IPS-18a (cell line): ENCODE measurements around the gene DISP3.

Experiments
- H3K27ac ChIP-seq: one replicate; pipeline ENCODE4 v1.5.1; 2013; ENCODE audit warnings: low read length
- H3K27me3 ChIP-seq: one replicate; pipeline ENCODE4 v1.6.1; 2013; ENCODE audit warnings: mild to moderate bottlenecking, low read length; ENCODE audit not compliant: control insufficient read depth, insufficient read depth
- H3K36me3 ChIP-seq: one replicate; pipeline ENCODE4 v1.6.1; 2013; ENCODE audit warnings: low read depth, low read length; ENCODE audit not compliant: control insufficient read depth
- H3K4me1 ChIP-seq: one replicate; pipeline ENCODE4 v1.6.1; 2013; ENCODE audit warnings: low read depth, low read length; ENCODE audit not compliant: control insufficient read depth
- H3K4me3 ChIP-seq: one replicate; pipeline ENCODE4 v1.5.1; 2013; ENCODE audit warnings: low read length
- H3K9ac ChIP-seq: one replicate; pipeline ENCODE4 v1.6.1; 2013; ENCODE audit warnings: mild to moderate bottlenecking, low read length, moderate library complexity
- H3K9me3 ChIP-seq: one replicate; pipeline ENCODE4 v1.6.1; 2013; ENCODE audit warnings: low read depth, low read length; ENCODE audit not compliant: control insufficient read depth

DISP3 gene

GRCh38 chr1:11443961-11444658 lies 34.8 kb upstream of the DISP3 start:
- no peaks in the 10 kb centered on the region for H3K27me3 ChIP-seq
- H3K4me3 ChIP-seq, result no peak overlapping the region
- H3K9me3 ChIP-seq, result no peaks in the 10 kb centered on the region
- no peak overlapping the region for H3K27ac ChIP-seq
- H3K9ac ChIP-seq, result no peak overlapping the region
- no peaks in the 10 kb centered on the region for H3K36me3 ChIP-seq
- no peaks in the 10 kb centered on the region for H3K4me1 ChIP-seq

- no peaks in the 10 kb centered on the region for H3K36me3 ChIP-seq
- no peak overlapping the region for H3K27ac ChIP-seq
- no peak overlapping the region for H3K9ac ChIP-seq
- H3K4me3 ChIP-seq, result no peak overlapping the region
- H3K27me3 ChIP-seq, result no peaks in the 10 kb centered on the region
- H3K4me1 ChIP-seq, result no peaks in the 10 kb centered on the region
- no peaks in the 10 kb centered on the region for H3K9me3 ChIP-seq
Observed at GRCh38 chr1:11444907-11445306, 34.0 kb upstream of the DISP3 start.

GRCh38 chr1:11447903-11448302 lies 31.1 kb upstream of the DISP3 start:
- Histone ChIP-seq H3K9me3 (no peaks in the 10 kb centered on the region), H3K27ac (no peak overlapping the region), H3K4me1 (no peaks in the 10 kb centered on the region), H3K4me3 (no peak overlapping the region), H3K36me3 (no peaks in the 10 kb centered on the region), H3K9ac (no peak overlapping the region), H3K27me3 (no peaks in the 10 kb centered on the region)

- Histone ChIP-seq H3K4me3 (no peak overlapping the region), H3K9ac (no peak overlapping the region), H3K4me1 (no peaks in the 10 kb centered on the region), H3K27ac (no peak overlapping the region), H3K36me3 (no peaks in the 10 kb centered on the region), H3K27me3 (no peaks in the 10 kb centered on the region), H3K9me3 (no peaks in the 10 kb centered on the region)
Observed at GRCh38 chr1:11448373-11449099, 30.4 kb upstream of the DISP3 start.

- H3K27ac ChIP-seq, result no peak overlapping the region
- no peaks in the 10 kb centered on the region for H3K27me3 ChIP-seq
- H3K9me3 ChIP-seq, result no peaks in the 10 kb centered on the region
- H3K36me3 ChIP-seq, result no peaks in the 10 kb centered on the region
- H3K4me1 ChIP-seq, result no peaks in the 10 kb centered on the region
- H3K9ac ChIP-seq, result no peak overlapping the region
- no peak overlapping the region for H3K4me3 ChIP-seq
Observed at GRCh38 chr1:11449100-11449403, 29.9 kb upstream of the DISP3 start.

- H3K27ac ChIP-seq, result no peak overlapping the region
- H3K9me3 ChIP-seq, result no peaks in the 10 kb centered on the region
- H3K9ac ChIP-seq, result no peak overlapping the region
- no peak overlapping the region for H3K4me3 ChIP-seq
- H3K36me3 ChIP-seq, result no peaks in the 10 kb centered on the region
- no peaks in the 10 kb centered on the region for H3K4me1 ChIP-seq
- H3K27me3 ChIP-seq, result no peaks in the 10 kb centered on the region
Observed at GRCh38 chr1:11450310-11450709, 28.6 kb upstream of the DISP3 start.

GRCh38 chr1:11453742-11454491 lies 25.0 kb upstream of the DISP3 start:
- H3K4me1 ChIP-seq, result no peaks in the 10 kb centered on the region
- no peaks in the 10 kb centered on the region for H3K27me3 ChIP-seq
- no peaks in the 10 kb centered on the region for H3K9me3 ChIP-seq
- H3K4me3 ChIP-seq, result no peak overlapping the region
- H3K36me3 ChIP-seq, result no peaks in the 10 kb centered on the region
- H3K9ac ChIP-seq, result no peak overlapping the region
- H3K27ac ChIP-seq, result no peak overlapping the region

- no peaks in the 10 kb centered on the region for H3K27me3 ChIP-seq
- no peaks in the 10 kb centered on the region for H3K36me3 ChIP-seq
- H3K4me3 ChIP-seq, result no peak overlapping the region
- no peak overlapping the region for H3K27ac ChIP-seq
- H3K9ac ChIP-seq, result no peak overlapping the region
- H3K9me3 ChIP-seq, result no peaks in the 10 kb centered on the region
- H3K4me1 ChIP-seq, result no peaks in the 10 kb centered on the region
Observed at GRCh38 chr1:11455967-11456570, 22.9 kb upstream of the DISP3 start.

GRCh38 chr1:11456965-11457364 lies 22.0 kb upstream of the DISP3 start:
- Histone ChIP-seq H3K27ac (no peak overlapping the region), H3K36me3 (no peaks in the 10 kb centered on the region), H3K27me3 (no peaks in the 10 kb centered on the region), H3K9me3 (no peaks in the 10 kb centered on the region), H3K9ac (no peak overlapping the region), H3K4me3 (no peak overlapping the region), H3K4me1 (no peaks in the 10 kb centered on the region)

- no peak overlapping the region for H3K27ac ChIP-seq
- H3K4me1 ChIP-seq, result no peaks in the 10 kb centered on the region
- H3K9me3 ChIP-seq, result no peaks in the 10 kb centered on the region
- H3K36me3 ChIP-seq, result no peaks in the 10 kb centered on the region
- H3K4me3 ChIP-seq, result no peak overlapping the region
- no peak overlapping the region for H3K9ac ChIP-seq
- no peaks in the 10 kb centered on the region for H3K27me3 ChIP-seq
Observed at GRCh38 chr1:11458811-11459275, 20.1 kb upstream of the DISP3 start.

GRCh38 chr1:11461531-11462137 lies 17.3 kb upstream of the DISP3 start:
- no peak overlapping the region for H3K27ac ChIP-seq
- no peaks in the 10 kb centered on the region for H3K9me3 ChIP-seq
- no peaks in the 10 kb centered on the region for H3K4me1 ChIP-seq
- no peak overlapping the region for H3K4me3 ChIP-seq
- H3K9ac ChIP-seq, result no peak overlapping the region
- no peaks in the 10 kb centered on the region for H3K27me3 ChIP-seq
- no peaks in the 10 kb centered on the region for H3K36me3 ChIP-seq
